ENCODE data around the gene SRP9. TPM values are rescaled to one million over a fixed set of nuclear protein-coding genes. Genes with fewer than 3 reads are reported as not detected.
A peak's percentile ranks its signal among the peaks of the same experiment; 100 is the strongest.
"Not testable (repeated sequence)": the region's sequence is repeated elsewhere in the genome, so short reads cannot be mapped to it uniquely, and the experiment has no call there.

Gene SRP9
- total and polyA plus RNA-seq, 4 experiments from 2014 or later, result 141 to 500 (median 220) TPM

DNA sequence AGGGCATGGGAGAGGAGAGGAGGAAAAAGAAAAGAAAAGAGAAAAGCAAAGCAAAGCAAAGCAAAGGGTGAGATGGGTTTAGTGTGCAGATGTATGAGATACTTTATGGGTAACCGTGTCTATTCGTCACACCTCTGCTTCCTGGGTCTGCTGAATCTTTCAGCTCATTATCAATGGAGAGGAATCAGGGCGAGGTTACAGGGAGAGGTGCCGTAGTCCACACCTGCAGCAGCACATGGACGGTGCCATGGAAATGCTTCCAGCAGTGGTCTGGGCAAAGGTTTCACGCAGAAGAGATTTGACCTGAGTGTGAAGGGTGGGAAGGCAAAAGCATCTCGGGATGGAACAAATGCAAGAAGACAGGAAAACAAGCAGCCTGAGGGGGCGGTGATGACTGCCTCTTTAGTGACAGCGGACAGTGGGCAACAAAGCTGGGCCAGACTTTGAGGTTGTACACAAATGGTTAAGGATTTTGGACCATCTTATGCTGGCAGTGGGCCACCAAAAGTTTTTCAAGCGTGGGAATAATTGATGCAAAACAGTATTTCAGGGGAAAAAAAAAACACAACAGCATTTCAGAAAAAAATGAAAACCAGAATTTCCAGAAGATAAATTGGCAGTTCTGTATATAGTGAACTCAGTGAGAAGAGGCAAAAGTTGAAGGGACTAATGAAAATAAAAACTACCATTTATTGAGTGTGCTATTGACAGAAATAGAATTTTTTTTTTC lies 19.5 kb upstream of the SRP9 start:
- intact Hi-C loops (cut with micrococcal nuclease), result no loop called here
- Mint-ChIP-seq H3K4me1 (no peaks in the 10 kb centered on the region), H3K4me3 (no peak overlapping the region), H3K27ac (peak overlapping the region in 1 of 7 donors; percentile 81), H3K27me3 (peaks cover 4 to 8% of the 10 kb centered on the region in 2 donors), H3K36me3 (no peaks in the 10 kb centered on the region), H3K9me3 (no peaks in the 10 kb centered on the region)
- DNase-seq, result no peak
- ChIA-PET CTCF (ENCODE audit: partially characterized antibody) (no interaction called here), POLR2A (ENCODE audit: partially characterized antibody) (no interaction called here)
- Histone ChIP-seq H3K4me3 (ENCODE audit: low read length in 2 of 2) (no peak overlapping the region), H3K4me1 (ENCODE audit: insufficient read depth, low read length) (no peaks in the 10 kb centered on the region), H3K27ac (ENCODE audit: low read depth, low read length) (no peak overlapping the region), H3K9me3 (ENCODE audit: control insufficient read depth in 1 of 2, low read length in 2 of 2) (no peaks in the 10 kb centered on the region), H3K27me3 (ENCODE audit: insufficient read depth, low read length) (no peaks in the 10 kb centered on the region), H3K36me3 (ENCODE audit: insufficient read depth, low read length) (no peaks in the 10 kb centered on the region)

GRCh38 chr1:225759972-225760371 lies 17.7 kb upstream of the SRP9 start:
- intact Hi-C loops (cut with micrococcal nuclease); H3K27ac ChIP-seq (ENCODE audit: low read depth, low read length); CTCF ChIA-PET (ENCODE audit: partially characterized antibody); H3K9me3 Mint-ChIP-seq; H3K36me3 ChIP-seq (ENCODE audit: insufficient read depth, low read length); H3K4me3 ChIP-seq (ENCODE audit: low read length in 2 of 2); H3K27me3 ChIP-seq (ENCODE audit: insufficient read depth, low read length); POLR2A ChIA-PET (ENCODE audit: partially characterized antibody); H3K4me1 ChIP-seq (ENCODE audit: insufficient read depth, low read length); H3K4me3 Mint-ChIP-seq; H3K9me3 ChIP-seq (ENCODE audit: control insufficient read depth in 1 of 2, low read length in 2 of 2); H3K4me1 Mint-ChIP-seq; DNase-seq; H3K36me3 Mint-ChIP-seq: not testable (repeated sequence)
- Mint-ChIP-seq H3K27me3 (peaks cover 4 to 10% of the 10 kb centered on the region in 2 donors), H3K27ac (peak overlapping the region in 1 of 7 donors; percentile 43)

GRCh38 chr1:225760531-225760930 lies 17.1 kb upstream of the SRP9 start:
- intact Hi-C loops (cut with micrococcal nuclease), result no loop called here
- Mint-ChIP-seq H3K27me3 (peaks cover 4 to 10% of the 10 kb centered on the region in 2 donors), H3K27ac (no peak overlapping the region), H3K4me3 (no peak overlapping the region), H3K9me3 (no peaks in the 10 kb centered on the region), H3K36me3 (no peaks in the 10 kb centered on the region), H3K4me1 (no peaks in the 10 kb centered on the region)
- ChIA-PET CTCF (ENCODE audit: partially characterized antibody) (no interaction called here), POLR2A (ENCODE audit: partially characterized antibody) (no interaction called here)
- Histone ChIP-seq H3K4me1 (ENCODE audit: insufficient read depth, low read length) (no peaks in the 10 kb centered on the region), H3K27me3 (ENCODE audit: insufficient read depth, low read length) (no peaks in the 10 kb centered on the region), H3K27ac (ENCODE audit: low read depth, low read length) (no peak overlapping the region), H3K9me3 (ENCODE audit: control insufficient read depth in 1 of 2, low read length in 2 of 2) (no peaks in the 10 kb centered on the region), H3K4me3 (ENCODE audit: low read length in 2 of 2) (no peak overlapping the region), H3K36me3 (ENCODE audit: insufficient read depth, low read length) (no peaks in the 10 kb centered on the region)
- DNase-seq, result no peak

DNA sequence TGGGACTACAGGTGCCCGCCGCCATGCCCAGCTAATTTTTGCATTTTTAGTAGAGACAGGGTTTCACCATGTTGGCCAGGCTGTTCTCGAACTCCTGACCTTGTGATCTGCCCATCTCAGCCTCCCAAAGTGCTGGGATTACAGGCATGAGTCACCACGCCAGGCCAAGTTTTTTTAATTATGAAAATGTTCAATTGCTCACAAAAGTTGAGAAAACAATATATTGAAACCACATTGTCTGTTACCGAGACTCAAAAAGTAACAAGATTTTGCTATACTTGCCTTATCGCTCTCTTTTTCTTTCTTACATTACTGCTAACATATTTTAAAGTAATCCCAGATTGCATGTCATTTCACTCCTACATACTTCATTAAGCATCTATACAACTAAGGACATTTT lies 16.2 kb upstream of the SRP9 start:
- CTCF ChIA-PET (ENCODE audit: partially characterized antibody); H3K4me3 ChIP-seq (ENCODE audit: low read length in 2 of 2); H3K9me3 ChIP-seq (ENCODE audit: control insufficient read depth in 1 of 2, low read length in 2 of 2); H3K4me3 Mint-ChIP-seq; H3K36me3 Mint-ChIP-seq; H3K9me3 Mint-ChIP-seq; H3K27ac ChIP-seq (ENCODE audit: low read depth, low read length); H3K27ac Mint-ChIP-seq; intact Hi-C loops (cut with micrococcal nuclease); DNase-seq; POLR2A ChIA-PET (ENCODE audit: partially characterized antibody); H3K27me3 ChIP-seq (ENCODE audit: insufficient read depth, low read length); H3K36me3 ChIP-seq (ENCODE audit: insufficient read depth, low read length); H3K4me1 Mint-ChIP-seq; H3K4me1 ChIP-seq (ENCODE audit: insufficient read depth, low read length): not testable (repeated sequence)
- peaks cover 4 to 17% of the 10 kb centered on the region in 2 donors for H3K27me3 Mint-ChIP-seq

- CTCF ChIA-PET (ENCODE audit: partially characterized antibody), result interaction anchor here (1.1 to 1.5 kb wide), 2 partner anchors 10 to 255 kb away, joined by 3 to 4 read pairs; no protein-coding TSS in a partner anchor
- intact Hi-C loops (cut with micrococcal nuclease), result no loop called here
- no peak overlapping the region for H3K27ac Mint-ChIP-seq
Measured at GRCh38 chr1:225762002-225762441, 15.6 kb upstream of the SRP9 start.

DNA sequence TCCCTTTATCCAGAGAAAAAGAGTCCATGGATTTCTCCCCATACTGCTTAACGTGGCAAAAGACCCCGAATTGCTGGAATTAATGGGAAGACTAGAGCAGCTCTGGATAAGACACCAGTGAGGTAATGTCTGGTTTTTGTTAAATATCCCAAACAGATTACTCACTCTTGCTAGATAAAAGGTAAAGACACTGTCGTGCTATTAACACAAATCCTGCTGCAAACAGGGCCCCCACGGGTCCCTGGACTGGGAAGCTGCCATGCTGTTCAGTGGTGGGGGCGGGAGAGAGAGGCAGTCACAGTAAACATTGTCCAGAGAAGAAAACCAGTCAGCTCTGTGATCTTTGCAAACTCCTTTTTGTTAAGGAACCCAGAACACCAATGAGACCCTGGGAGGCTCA lies 15.2 kb upstream of the SRP9 start:
- peaks cover 4 to 17% of the 10 kb centered on the region in 2 donors for H3K27me3 Mint-ChIP-seq
- H3K4me3 ChIP-seq (ENCODE audit: low read length in 2 of 2), result no peak overlapping the region
- POLR2A ChIA-PET (ENCODE audit: partially characterized antibody), result no interaction called here
- CTCF ChIA-PET (ENCODE audit: partially characterized antibody), result interaction anchor here (1.1 to 1.5 kb wide), 2 partner anchors 9 to 256 kb away, joined by 3 to 4 read pairs; no protein-coding TSS in a partner anchor
- H3K4me1 Mint-ChIP-seq, result no peaks in the 10 kb centered on the region
- no peak overlapping the region for H3K27ac Mint-ChIP-seq
- intact Hi-C loops (cut with micrococcal nuclease), result no loop called here
- H3K27ac ChIP-seq (ENCODE audit: low read depth, low read length), result no peak overlapping the region
- no peaks in the 10 kb centered on the region for H3K4me1 ChIP-seq (ENCODE audit: insufficient read depth, low read length)
- H3K9me3 Mint-ChIP-seq, result no peaks in the 10 kb centered on the region
- H3K36me3 ChIP-seq (ENCODE audit: insufficient read depth, low read length), result no peaks in the 10 kb centered on the region
- H3K27me3 ChIP-seq (ENCODE audit: insufficient read depth, low read length), result no peaks in the 10 kb centered on the region
- H3K9me3 ChIP-seq (ENCODE audit: control insufficient read depth in 1 of 2, low read length in 2 of 2), result no peaks in the 10 kb centered on the region
- no peak overlapping the region for H3K4me3 Mint-ChIP-seq
- DNase-seq, result no peak
- H3K36me3 Mint-ChIP-seq, result no peaks in the 10 kb centered on the region

More at GRCh38 chr1:225762002-225762441, 15.6 kb upstream of the SRP9 start:
- H3K27me3 Mint-ChIP-seq, result peaks cover 4 to 17% of the 10 kb centered on the region in 2 donors
- H3K27ac ChIP-seq (ENCODE audit: low read depth, low read length), result no peak overlapping the region
- H3K36me3 ChIP-seq (ENCODE audit: insufficient read depth, low read length), result no peaks in the 10 kb centered on the region
- H3K9me3 ChIP-seq (ENCODE audit: control insufficient read depth in 1 of 2, low read length in 2 of 2), result no peaks in the 10 kb centered on the region
- H3K4me1 ChIP-seq (ENCODE audit: insufficient read depth, low read length), result no peaks in the 10 kb centered on the region
- no peaks in the 10 kb centered on the region for H3K36me3 Mint-ChIP-seq
- H3K27me3 ChIP-seq (ENCODE audit: insufficient read depth, low read length), result no peaks in the 10 kb centered on the region
- no peak for DNase-seq
- H3K4me1 Mint-ChIP-seq, result no peaks in the 10 kb centered on the region
- no peak overlapping the region for H3K4me3 ChIP-seq (ENCODE audit: low read length in 2 of 2)
- POLR2A ChIA-PET (ENCODE audit: partially characterized antibody), result no interaction called here
- no peak overlapping the region for H3K4me3 Mint-ChIP-seq
- H3K9me3 Mint-ChIP-seq, result no peaks in the 10 kb centered on the region

DNA sequence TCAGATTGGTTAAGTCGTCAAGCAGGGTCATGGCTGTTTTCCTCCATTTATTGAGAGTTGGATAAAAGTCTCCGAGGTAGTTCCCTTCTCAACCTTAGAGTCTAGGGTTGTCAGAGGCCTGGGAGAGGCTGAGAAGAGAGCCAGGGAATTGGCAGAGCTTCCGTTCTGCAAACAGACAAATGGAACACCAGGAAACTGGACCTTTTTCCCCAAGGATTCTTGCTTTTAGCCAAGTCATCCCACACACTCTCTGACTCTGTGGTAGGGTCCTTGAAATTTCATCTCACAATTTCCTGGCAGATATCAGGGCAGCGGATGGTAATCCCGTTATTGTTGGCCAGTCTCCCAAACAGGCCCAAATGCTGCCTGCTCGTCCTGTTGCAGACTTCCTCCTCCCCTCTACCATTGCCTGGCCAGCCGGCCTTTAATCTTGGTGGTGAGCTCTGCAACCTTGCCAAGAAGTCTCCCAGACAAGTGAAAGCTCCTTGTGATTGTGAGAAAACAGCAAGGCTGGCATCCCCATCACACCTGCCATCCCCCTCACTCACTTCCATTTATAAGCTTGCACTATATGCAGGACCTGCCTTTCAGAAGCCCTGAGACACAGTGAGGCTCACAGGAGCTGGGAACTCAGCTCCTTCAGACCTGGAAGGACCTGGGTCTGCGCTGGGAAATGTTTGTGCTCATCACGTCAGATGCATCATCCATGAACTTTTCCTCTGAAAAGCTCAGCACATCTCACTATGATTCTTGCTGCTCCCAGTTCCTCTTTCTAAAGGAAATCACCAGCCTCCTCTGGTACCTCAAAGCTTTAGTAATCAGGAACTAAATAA lies 13.7 kb upstream of the SRP9 start:
- no peak overlapping the region for H3K27ac ChIP-seq (ENCODE audit: low read depth, low read length)
- no peak for DNase-seq
- ChIA-PET CTCF (ENCODE audit: partially characterized antibody) (interaction anchor here (1.2 to 1.5 kb wide), 2 partner anchors 8 to 12 kb away, joined by 3 to 4 read pairs; no protein-coding TSS in a partner anchor), POLR2A (ENCODE audit: partially characterized antibody) (no interaction called here)
- H3K27me3 ChIP-seq (ENCODE audit: insufficient read depth, low read length), result no peaks in the 10 kb centered on the region
- H3K36me3 Mint-ChIP-seq, result no peaks in the 10 kb centered on the region
- no peak overlapping the region for H3K4me3 ChIP-seq (ENCODE audit: low read length in 2 of 2)
- H3K4me1 ChIP-seq (ENCODE audit: insufficient read depth, low read length), result no peaks in the 10 kb centered on the region
- peaks cover 4 to 17% of the 10 kb centered on the region in 2 donors for H3K27me3 Mint-ChIP-seq
- H3K9me3 Mint-ChIP-seq, result no peaks in the 10 kb centered on the region
- intact Hi-C loops (cut with micrococcal nuclease), result no loop called here
- no peak overlapping the region for H3K4me3 Mint-ChIP-seq
- no peak overlapping the region for H3K27ac Mint-ChIP-seq
- H3K9me3 ChIP-seq (ENCODE audit: control insufficient read depth in 1 of 2, low read length in 2 of 2), result no peaks in the 10 kb centered on the region
- H3K4me1 Mint-ChIP-seq, result no peaks in the 10 kb centered on the region
- H3K36me3 ChIP-seq (ENCODE audit: insufficient read depth, low read length), result no peaks in the 10 kb centered on the region

All from CD4-positive, alpha-beta memory T cell (primary cell).